Astrocyte (in vitro differentiated cells and primary cell): ENCODE data around the gene TIPIN.

Experiments used
- EZH2 ChIP-seq: IDR thresholded peaks from 2 replicates; pipeline ENCODE4 v1.6.1; 2012; ENCODE audit warnings: mild to moderate bottlenecking, low read length, inconsistent platforms; ENCODE audit not compliant: insufficient read depth
- TF ChIP-seq, protein P1 (sequence below): IDR thresholded peaks from 2 replicates; pipeline ENCODE4 v1.5.1; 2011; ENCODE audit warnings: low read depth, mild to moderate bottlenecking, inconsistent platforms, low read length, moderate library complexity; ENCODE audit not compliant: insufficient read depth

DNA sequence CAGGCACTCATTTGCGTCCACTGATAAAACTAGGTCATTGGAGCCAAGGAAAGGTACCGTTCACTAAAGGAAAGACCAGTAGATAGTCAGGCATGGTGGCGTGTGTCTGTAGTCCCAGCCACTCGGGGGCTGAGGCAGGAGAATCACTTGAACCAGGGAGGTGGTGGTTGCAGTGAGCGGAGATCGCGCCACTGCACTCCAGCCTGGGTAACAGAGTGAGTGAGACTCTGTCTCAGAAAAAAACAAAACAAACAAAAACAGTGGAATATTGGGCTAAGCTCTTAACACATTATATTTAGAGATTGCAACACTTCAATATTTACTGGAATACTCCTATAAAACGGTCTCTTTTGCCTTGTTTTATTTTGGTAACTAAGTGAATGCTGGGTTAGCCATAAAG, 47.6 kb upstream of the TIPIN start:
- no peak for TF ChIP-seq EZH2
- TF ChIP-seq, protein P1, sequence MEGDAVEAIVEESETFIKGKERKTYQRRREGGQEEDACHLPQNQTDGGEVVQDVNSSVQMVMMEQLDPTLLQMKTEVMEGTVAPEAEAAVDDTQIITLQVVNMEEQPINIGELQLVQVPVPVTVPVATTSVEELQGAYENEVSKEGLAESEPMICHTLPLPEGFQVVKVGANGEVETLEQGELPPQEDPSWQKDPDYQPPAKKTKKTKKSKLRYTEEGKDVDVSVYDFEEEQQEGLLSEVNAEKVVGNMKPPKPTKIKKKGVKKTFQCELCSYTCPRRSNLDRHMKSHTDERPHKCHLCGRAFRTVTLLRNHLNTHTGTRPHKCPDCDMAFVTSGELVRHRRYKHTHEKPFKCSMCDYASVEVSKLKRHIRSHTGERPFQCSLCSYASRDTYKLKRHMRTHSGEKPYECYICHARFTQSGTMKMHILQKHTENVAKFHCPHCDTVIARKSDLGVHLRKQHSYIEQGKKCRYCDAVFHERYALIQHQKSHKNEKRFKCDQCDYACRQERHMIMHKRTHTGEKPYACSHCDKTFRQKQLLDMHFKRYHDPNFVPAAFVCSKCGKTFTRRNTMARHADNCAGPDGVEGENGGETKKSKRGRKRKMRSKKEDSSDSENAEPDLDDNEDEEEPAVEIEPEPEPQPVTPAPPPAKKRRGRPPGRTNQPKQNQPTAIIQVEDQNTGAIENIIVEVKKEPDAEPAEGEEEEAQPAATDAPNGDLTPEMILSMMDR: no peak
